GM12873 (cell line): ENCODE data around the gene CRLF1.

Experiments used
- TF ChIP-seq, protein P1 (sequence below): IDR thresholded peaks from 2 replicates; pipeline ENCODE4 v1.5.1; 2012; ENCODE audit warnings: low read depth, mild to moderate bottlenecking, moderate library complexity, low read length, control low read depth; ENCODE audit not compliant: insufficient read depth; ENCODE audit errors: missing control alignments

The CRLF1 gene

DNA sequence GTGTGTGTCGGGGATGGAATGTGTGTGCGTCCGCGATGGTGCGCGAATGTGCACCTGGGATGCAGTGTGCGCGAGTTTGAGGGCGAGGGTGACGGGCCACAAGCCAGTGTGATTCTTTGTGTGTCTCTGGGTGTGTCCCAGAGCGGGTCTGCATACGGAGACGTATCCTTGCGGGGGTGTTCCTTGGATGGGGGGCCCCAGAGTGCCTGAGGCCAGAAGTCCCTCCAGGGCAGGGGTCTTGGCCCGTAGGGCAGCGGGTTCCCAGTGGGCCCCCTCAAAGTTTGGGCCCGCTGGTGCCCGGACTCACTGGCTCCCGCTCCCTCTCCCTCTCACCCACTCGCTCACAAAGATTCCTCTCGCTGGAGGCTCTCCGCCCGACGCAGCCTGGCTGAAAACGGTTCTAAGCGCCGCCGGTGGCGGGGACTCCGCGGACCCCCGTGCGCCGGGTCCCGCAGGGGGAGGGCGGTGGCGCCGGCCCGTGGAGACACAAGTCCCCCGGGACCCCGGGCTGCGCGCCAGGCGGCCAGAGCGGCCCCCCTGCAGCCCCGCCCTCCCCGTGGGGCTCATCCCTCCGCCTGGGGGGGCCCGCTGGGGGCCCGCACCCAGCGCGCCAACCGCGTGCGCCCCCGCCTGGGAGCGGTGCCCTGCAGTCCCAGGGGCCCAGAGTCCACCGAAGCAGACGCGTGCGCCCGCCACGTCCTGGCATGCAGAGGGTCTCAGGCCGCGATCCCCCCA, 886 bp downstream of the CRLF1 start:
- TF ChIP-seq, protein P1, sequence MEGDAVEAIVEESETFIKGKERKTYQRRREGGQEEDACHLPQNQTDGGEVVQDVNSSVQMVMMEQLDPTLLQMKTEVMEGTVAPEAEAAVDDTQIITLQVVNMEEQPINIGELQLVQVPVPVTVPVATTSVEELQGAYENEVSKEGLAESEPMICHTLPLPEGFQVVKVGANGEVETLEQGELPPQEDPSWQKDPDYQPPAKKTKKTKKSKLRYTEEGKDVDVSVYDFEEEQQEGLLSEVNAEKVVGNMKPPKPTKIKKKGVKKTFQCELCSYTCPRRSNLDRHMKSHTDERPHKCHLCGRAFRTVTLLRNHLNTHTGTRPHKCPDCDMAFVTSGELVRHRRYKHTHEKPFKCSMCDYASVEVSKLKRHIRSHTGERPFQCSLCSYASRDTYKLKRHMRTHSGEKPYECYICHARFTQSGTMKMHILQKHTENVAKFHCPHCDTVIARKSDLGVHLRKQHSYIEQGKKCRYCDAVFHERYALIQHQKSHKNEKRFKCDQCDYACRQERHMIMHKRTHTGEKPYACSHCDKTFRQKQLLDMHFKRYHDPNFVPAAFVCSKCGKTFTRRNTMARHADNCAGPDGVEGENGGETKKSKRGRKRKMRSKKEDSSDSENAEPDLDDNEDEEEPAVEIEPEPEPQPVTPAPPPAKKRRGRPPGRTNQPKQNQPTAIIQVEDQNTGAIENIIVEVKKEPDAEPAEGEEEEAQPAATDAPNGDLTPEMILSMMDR, result no peak

- TF ChIP-seq, protein P1, result no peak
Observed at GRCh38 chr19:18605196-18605545, 1.4 kb downstream of the CRLF1 start.

DNA sequence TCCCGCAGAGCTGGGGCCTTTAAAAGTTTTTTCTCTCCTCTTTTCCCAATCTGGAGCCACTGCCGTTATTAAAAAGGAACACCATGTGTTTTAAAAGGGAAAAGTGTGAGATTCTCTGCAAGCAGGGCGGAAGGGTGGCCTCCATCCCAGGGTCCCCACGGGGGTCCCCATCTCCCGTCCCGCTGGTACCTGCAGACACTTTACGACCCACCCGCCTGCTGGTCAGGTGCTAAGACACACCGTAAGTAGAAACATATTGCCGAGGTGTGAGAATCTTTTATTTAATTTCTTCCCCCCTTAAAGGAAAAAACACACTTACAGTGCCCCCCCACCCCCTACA, 1.8 kb downstream of the CRLF1 start:
- TF ChIP-seq, protein P1, result no peak

DNA sequence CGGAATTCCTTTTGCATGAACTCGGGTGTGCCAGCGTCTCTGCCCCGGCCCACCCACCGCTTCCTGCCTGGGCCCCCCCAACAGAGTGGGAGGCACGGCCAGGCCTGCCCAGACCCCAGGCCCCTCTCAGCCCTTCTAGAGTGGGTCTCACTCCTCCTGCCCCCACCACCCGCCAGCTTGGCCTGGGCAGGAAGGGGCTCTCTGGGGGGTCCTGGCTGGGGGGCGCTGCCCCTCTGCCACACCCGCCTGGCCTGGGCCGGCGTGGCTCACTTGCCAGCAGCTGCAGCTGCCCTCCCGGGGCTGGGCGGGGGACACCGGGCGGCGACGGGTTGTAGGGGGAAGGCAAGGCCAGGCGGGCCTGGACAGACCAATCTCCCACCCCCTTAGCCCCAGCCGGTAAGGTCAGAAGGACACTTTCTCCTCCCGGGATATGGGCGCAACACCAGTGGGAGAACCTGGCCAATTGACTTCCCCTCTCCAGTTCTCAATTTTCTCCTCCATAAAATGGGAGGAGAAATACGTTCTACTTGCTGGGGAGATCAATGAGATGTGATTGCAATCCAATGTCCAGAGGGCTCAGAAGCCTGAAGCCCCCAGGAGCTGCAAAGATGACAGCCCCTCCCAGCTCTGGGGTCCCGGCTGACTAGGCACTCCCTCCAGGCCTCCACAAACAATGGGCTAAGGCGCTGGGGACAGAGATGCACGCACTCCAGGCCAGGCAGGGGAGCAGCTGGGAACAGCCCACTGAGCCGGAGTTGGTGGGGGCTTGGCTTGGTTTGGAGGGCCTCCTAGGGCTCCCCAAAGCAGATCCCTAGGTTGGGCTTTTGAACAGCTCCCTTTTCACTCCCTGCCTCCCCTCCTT, 2.4 kb downstream of the CRLF1 start:
- TF ChIP-seq, protein P1, result no peak

DNA sequence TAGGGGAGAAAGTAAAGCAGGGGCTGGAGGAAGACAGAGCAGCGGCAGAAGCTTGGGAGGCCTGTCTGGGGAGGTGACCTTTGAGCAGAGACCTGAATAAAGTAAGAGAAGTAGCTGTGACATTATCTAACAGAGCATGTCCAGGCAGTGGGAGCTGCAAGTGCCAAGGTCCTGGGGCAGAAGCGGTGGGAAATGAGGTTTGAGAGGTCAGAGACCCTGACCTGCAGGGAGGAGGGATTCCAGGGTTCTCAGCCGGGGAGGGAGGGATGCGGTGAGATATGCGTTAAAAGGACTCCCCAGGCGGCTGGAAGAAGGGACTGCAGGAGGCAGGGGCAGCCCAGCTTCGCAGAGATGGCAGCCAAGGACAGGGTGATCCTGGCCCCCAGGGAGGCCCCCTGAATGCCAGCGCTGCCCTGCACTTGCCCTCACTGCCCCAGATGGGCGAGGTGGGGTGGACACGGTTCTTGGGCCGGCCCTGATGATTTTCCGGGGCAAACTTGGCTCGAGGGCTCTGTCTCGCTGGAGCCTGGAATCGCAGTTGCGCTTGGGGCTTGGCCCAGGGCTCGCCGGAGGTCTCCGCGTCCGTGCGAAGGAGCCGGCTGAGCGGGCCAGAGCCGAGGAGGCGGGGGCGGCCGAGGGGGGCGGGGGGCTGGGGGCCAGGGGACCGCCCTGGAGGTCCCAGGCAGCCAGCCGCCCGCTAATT, 3.2 kb downstream of the CRLF1 start:
- TF ChIP-seq, protein P1, result peak; percentile 44

DNA sequence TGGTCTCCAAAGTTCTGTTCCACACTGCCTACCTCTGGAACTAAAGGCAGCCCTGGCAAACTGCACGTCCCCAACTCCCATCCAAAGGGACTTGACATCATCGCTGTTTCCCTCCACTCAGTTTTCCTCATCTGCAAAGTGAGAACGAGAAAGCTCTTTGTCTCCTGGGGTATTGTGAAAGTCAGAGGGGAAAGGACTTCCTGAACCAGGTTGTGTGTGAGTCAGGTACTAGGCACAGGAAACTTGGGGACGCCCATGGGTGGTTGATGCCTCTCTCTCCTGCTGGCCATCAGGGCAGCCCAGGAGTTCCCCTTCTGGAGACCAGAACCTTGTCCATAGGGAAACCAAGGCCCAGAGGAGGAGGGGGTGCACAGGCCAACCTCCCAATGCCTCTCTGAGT, 4.7 kb downstream of the CRLF1 start:
- TF ChIP-seq, protein P1, result no peak

- TF ChIP-seq, protein P1, result no peak
Observed at GRCh38 chr19:18599485-18599884, 7.1 kb downstream of the CRLF1 start.
